GM19372 (cell line): Measurements from ENCODE around the gene MAG.
A peak's percentile ranks its signal among the peaks of the same experiment; 100 is the strongest.

ENCODE experiments used
- ATAC-seq: cut with Tn5 transposase; IDR thresholded peaks from one replicate; pipeline ENCODE4 v1.9.1; 2021; ENCODE audit warnings: mild to moderate bottlenecking, low read depth, moderate library complexity; ENCODE audit not compliant: unreplicated experiment

MAG gene

DNA sequence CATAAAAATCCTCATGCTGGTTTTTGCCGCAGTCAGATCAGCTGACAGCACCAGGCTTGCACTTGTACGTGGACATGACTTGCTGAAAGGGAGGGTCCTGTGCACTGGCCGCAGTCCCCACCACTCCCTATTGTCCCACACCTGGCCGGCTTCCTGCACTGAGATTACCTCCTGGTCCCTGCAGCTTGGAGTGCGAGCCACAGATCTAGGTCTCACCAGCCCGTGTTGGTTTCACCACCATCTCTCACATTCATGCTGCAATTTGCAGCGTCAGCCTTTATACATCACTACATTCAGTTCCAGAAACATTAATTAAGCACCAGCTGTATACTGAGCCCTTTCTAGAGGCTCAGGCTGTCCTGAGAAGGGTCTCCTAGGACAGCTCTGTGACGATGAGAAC, 22.1 kb downstream of the MAG start:
- no peak for ATAC-seq

DNA sequence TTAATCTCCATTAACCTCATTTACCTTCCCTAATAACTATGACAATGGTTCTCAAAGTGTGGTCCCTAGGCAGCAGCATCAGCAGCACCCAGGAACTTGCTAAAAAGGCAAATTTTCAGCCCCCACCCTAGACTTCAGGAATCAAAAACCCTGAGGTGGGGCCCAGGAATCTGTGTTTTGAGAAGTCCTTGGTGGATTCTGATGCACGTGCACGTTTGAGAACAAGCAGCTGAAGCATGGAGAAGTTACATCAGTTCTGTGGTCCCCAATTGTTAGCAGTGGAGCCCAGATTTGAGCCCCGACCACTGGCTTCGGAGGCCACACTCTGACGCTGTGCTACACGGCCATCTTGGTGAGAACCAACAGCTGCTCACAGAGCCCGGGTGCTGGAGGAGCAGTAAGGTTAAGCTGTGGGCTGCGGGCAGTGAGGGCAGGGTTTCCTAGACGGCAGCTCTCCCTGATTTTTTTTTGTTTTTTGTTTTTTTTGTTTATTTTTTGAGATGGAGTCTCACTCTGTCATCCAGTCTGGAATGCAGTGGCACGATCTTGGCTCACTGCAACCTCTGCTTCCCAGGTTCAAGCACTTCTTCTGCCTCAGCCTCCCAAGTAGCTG, 23.0 kb downstream of the MAG start:
- no peak for ATAC-seq

- ATAC-seq: no peak
Observed at GRCh38 chr19:35315883-35316282, 23.9 kb downstream of the MAG start.

GRCh38 chr19:35316560-35316959, 24.6 kb downstream of the MAG start:
- ATAC-seq: no peak

- ATAC-seq: no peak
Observed at GRCh38 chr19:35317464-35318043, 25.6 kb downstream of the MAG start.

DNA sequence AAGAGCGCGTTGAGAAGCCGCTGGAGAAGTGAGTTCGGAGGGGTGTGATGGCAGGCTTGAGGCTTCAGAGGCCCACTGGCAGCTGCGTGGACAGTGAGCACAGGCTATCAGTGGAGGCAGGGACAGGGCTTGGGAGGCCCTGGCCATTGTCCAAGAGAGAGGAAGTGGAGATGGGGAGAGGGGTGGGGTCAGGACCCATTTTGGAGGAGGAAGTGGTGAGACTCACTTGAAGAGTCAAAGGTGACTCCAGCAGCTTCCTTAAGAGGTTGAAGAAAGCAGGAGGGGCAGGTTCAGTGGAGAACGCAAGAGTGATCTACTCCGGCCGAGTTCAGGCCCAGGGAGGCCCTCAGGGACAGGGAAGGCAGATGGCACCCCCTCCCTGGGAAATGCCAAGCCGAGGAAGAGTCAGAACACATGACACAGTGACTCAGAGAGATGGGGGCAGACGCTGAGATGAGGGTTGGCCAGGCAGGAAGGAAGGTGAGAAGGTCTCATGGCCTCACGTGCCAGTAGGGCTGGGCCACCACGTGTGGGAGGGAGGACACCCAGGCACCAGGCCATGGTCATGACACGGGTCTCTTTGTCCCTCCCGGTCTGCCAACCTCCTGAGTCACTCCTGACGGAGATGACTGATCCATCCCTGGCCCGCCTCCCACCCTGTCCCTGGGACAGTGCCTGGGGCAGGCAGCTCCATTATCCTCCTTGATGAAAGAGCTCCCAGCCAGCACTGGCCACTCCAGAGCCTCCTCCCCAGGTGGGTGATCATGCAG, 26.9 kb downstream of the MAG start:
- ATAC-seq: no peak

GRCh38 chr19:35320065-35320713, 28.2 kb downstream of the MAG start:
- no peak for ATAC-seq

DNA sequence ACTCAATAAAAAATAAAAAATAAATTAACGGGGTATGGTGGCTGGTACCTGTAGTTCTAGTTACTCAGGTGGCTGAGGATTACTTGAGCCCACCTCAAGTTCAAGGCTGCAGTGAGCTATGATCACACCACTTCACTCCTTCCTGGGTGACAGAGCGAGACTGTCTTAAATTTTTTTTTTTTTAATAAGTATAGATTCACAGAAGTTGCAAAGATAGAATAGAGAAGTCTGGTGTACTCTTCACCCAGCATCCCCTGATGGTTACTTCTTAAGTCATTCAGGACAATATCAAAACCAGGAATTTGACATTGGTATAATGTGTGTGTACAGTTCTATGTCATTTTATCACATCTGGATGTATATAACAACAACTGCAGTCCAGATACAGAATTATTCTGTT, 29.3 kb downstream of the MAG start:
- ATAC-seq: no peak

- ATAC-seq: no peak
Observed at GRCh38 chr19:35322014-35322413, 30.1 kb downstream of the MAG start.

DNA sequence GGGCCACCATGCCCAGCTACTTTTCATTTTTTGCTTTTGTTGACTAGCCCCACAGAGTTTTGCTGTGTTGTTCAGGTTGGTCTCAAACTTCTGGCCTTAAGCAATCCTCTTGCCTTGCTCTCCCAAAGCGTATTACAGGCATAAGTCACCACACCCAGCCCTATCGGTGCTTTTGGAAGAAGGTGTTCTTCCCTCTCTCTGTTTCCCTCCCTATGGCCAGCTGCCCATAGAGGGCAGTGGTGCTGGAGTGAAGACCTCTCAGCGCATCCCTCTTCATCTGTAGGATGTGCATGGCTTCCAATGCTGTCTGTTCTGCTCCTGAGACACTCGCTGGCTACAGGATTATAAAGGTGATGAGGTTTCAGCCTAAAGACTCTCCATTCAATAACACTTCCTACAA, 35.7 kb downstream of the MAG start:
- ATAC-seq: no peak

DNA sequence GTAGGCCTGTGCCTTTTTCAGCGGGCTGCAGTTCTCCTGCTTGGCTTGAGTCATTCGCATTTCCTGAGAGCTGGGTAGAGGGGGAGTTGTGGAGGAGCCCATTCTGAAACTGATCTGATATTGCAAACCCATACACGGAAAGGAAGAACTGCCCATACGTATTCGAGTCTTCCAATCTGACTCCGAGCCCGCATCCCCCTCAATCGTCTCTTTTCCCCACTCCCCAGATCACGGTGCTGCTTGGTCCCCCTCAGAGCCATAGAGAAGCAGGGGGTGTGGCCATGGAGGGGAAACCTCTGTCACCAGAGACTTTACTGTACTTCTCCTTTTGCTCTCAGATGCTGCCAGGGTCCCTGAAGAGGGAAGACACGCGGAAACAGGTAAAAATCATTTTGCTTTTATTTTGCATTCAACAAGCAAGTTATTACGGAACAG, 36.9 kb downstream of the MAG start, which contains the start of gene CD22:
Gene CD22, plus strand, starts transcription at position 337 of the 435 bp plus-strand sequence. CDS start 2,854 bp downstream, outside the sequence.
- no peak for ATAC-seq

DNA sequence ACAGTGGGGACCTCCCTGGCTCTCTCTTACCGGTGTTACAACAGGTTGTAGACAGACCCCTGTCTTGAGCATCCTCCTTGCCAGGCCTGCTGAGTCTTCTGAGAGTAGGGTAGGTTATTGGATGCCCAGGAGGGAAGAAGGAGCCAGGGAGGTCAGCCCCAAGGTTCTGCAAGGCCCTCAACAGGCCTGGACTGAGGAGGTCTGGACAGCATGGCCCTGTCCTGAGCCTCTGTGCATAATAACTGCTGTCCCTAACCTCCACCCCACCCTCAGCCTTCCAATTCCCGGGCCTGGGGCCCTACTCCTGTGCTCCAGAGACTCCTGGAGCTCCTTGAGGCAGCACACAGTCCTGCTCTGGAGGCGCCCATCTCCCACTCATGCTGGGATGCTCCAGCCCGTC, 37.4 kb downstream of the MAG start:
- no peak for ATAC-seq

- ATAC-seq: peak; percentile 69
Observed at GRCh38 chr19:35330475-35330874, 38.5 kb downstream of the MAG start.

DNA sequence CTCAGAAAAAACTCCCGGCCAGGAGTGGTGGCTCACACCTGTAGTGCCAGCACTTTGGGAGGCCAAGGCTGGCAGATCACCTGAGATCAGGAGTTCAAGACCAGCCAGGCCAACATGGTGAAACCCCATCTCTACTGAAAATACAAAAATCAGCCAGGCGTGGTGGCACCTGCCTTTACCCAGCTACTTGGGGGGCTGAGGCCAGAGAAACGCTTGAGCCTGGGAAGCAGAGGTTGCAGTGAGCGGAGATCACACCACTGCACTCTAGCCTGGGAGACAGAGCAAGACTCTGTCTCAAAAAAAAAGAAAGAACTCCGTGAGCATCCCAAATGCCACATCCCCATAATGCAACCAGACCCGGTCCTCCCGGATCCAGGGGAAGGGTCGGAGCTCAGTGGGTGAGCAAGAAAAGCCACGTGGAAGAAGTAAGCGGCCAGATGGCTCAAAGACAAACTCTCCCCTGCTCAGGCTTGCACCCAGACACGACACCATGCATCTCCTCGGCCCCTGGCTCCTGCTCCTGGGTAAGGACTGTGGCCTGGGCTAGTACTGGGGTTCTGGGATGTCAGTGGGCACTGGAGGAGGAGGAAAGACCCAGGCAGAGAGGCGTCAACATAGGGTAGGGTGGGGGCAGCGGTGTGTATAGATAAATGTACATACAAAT, 39.7 kb downstream of the MAG start:
- no peak for ATAC-seq

- no peak for ATAC-seq
Observed at GRCh38 chr19:35332817-35333216, 40.9 kb downstream of the MAG start.

GRCh38 chr19:35334144-35334753, 42.3 kb downstream of the MAG start:
- ATAC-seq: no peak

GRCh38 chr19:35336166-35336955, 44.4 kb downstream of the MAG start:
- no peak for ATAC-seq

- no peak for ATAC-seq
Observed at GRCh38 chr19:35337097-35337983, 45.4 kb downstream of the MAG start.

DNA sequence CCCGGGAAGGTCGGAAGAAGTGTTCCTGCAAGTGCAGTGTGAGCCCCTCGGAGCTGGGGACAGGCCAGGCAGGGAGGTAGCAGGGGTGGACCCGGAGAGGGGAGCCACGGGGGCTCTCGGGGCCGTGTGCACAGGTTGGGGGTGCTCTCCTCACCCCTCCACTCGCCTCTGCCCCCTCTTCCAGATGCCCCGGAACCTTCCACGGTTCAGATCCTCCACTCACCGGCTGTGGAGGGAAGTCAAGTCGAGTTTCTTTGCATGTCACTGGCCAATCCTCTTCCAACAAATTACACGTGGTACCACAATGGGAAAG, 46.0 kb downstream of the MAG start:
- ATAC-seq: no peak
